Measurements from ENCODE around the gene RET. TPM values are rescaled to one million over a fixed set of nuclear protein-coding genes. Genes with fewer than 3 reads are reported as not detected.

Gene RET
- total RNA-seq, 2 experiments from 2014 or later = 0.36 TPM; not detected in 1

GRCh38 chr10:43040482-43041256, 36.2 kb upstream of the RET start:
- no peak for DNase-seq
- Mint-ChIP-seq H3K9me3 (no peaks in the 10 kb centered on the region), H3K4me3 (no peak overlapping the region), H3K4me1 (ENCODE audit: low read depth) (peaks cover 1% of the 10 kb centered on the region), H3K27me3 (ENCODE audit: low read depth) (no peaks in the 10 kb centered on the region), H3K27ac (no peak overlapping the region), H3K36me3 (ENCODE audit: low read depth) (no peaks in the 10 kb centered on the region)
- intact Hi-C loops (cut with micrococcal nuclease) = no loop called here
- CTCF ChIA-PET = no interaction called here

DNA sequence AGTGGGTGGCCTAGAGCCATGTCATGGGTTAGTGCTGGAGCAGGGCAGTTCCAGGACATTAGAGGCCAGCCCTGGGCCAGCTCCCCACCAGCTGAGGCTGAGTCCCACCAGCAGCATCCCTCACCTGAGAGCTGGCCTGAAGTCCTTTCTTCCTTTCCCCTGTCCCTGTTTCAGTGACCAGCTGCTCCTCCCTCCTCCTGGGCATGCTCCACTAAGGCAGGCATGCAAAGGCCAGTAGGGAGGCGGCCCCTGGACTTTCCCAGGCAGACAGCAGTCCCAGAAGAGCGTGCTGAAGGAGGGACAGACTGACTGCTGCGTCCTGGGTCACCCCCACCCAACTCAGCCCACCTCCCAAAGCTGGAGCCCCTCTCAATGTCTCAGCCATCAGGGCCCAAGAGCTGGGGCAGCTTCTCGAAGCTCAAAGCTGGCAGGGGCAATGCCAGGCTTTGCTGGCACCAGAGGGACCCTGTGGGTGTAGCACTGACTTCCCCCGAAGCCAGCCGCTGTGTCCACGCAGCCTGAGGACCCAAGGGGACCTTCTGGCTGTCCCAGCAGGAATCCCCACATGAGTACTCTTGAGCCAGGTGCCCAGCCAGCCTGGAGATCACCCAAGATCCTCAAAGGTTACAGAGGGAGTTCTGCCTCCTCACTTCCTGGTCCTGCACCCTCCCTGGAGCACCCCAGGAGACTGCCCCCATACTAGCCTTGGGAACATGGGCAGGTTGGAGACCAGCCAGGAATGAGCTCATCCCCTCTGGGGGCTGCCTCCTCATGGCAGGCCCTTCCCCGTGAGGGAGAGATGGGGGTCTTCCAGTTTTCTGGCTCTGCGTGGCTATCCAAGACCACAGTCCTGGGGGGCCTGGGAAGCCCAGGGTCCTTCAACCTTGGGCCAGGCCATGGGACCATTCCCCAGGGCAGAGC, 35.2 kb upstream of the RET start:
- Mint-ChIP-seq H3K4me1 (ENCODE audit: low read depth) (no peaks in the 10 kb centered on the region), H3K36me3 (ENCODE audit: low read depth) (no peaks in the 10 kb centered on the region), H3K9me3 (no peaks in the 10 kb centered on the region), H3K4me3 (no peak overlapping the region), H3K27me3 (ENCODE audit: low read depth) (no peaks in the 10 kb centered on the region), H3K27ac (no peak overlapping the region)
- no peak for DNase-seq
- CTCF ChIA-PET = no interaction called here
- intact Hi-C loops (cut with micrococcal nuclease) = no loop called here

DNA sequence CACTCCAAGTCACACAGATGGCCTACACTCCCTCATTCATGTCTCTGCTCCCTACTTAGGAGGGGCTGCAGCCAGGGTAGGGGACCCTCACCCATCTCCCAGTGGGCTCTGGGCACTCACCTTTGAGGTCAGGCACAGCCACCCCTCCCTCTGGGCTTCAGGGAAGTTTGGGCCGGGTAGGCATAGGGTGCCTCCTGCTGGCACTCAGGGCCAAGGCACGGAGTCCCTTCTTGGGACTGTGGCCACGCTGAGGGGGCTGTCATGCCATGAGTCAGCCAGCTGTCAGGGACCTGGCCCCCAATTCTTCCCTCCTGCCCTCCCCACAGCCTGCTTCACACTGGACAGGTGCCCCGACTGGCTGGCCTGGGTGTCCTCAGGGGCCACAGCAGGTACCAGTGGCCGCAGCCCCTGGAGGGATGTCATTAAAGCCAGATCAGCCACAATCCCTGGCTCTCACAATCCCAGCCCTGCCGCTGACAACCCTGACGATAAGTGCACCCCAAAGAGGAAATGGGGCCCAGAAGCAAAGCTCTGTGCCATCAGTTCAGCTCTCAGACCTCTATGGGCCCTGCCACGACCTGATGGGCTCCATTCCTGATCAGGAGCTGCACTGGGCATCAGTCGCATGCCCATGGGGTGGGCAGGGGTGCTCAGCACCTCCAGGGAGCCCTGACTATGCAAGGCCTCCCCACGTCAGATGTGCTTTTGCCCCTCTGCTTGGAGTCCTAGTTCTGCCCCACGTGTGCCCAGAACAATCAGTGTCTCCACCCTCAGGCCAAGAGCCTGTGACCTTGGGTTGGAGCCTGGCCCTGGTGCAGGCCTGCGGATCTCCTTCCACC, 34.1 kb upstream of the RET start:
- Mint-ChIP-seq H3K27me3 (ENCODE audit: low read depth) (peaks cover 5% of the 10 kb centered on the region), H3K9me3 (no peaks in the 10 kb centered on the region), H3K36me3 (ENCODE audit: low read depth) (no peaks in the 10 kb centered on the region), H3K4me3 (no peak overlapping the region), H3K27ac (no peak overlapping the region), H3K4me1 (ENCODE audit: low read depth) (no peaks in the 10 kb centered on the region)
- intact Hi-C loops (cut with micrococcal nuclease) = no loop called here
- DNase-seq = no peak
- CTCF ChIA-PET = no interaction called here

DNA sequence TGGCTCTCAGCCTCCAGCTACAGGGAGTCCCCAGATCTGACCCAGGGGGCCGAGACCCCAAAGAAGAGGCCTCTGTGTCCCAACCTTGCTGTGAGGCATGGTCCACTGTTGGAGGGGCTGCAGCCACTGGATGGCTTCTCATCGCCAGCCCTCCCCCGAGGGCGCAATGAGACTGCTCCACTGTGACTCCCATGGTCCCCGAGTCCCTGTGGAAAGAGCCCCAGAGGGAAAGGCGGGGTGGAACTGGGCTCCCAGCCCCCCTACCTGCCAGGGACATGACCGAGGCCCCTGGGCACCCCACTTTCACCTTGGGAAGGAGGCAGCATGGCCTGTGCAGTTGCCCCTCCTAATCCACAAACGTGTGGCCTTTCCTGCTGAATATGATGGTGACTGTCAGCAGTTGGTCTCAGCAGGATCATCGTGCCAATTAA, 33.5 kb upstream of the RET start:
- Mint-ChIP-seq H3K36me3 (ENCODE audit: low read depth) (no peaks in the 10 kb centered on the region), H3K27ac (no peak overlapping the region), H3K4me1 (ENCODE audit: low read depth) (no peaks in the 10 kb centered on the region), H3K4me3 (no peak overlapping the region), H3K27me3 (ENCODE audit: low read depth) (peaks cover 5% of the 10 kb centered on the region), H3K9me3 (no peaks in the 10 kb centered on the region)
- intact Hi-C loops (cut with micrococcal nuclease) = no loop called here
- no peak for DNase-seq
- CTCF ChIA-PET = no interaction called here

- Mint-ChIP-seq H3K27me3 (ENCODE audit: low read depth) (peaks cover 5% of the 10 kb centered on the region), H3K36me3 (ENCODE audit: low read depth) (no peaks in the 10 kb centered on the region), H3K27ac (no peak overlapping the region), H3K4me3 (no peak overlapping the region), H3K4me1 (ENCODE audit: low read depth) (no peaks in the 10 kb centered on the region), H3K9me3 (no peaks in the 10 kb centered on the region)
- no peak for DNase-seq
- CTCF ChIA-PET = interaction anchor here (0.6 kb wide), 1 partner anchor 204 kb away, joined by 4 read pairs; no protein-coding TSS in a partner anchor
- intact Hi-C loops (cut with micrococcal nuclease) = no loop called here
These were observed 33.0 kb upstream of the RET start for GRCh38 chr10:43043773-43044447.

- no peak overlapping the region for H3K4me3 Mint-ChIP-seq
- CTCF ChIA-PET = interaction anchor here (0.6 kb wide), 1 partner anchor 204 kb away, joined by 4 read pairs; no protein-coding TSS in a partner anchor
- intact Hi-C loops (cut with micrococcal nuclease) = no loop called here
These were observed 32.4 kb upstream of the RET start for GRCh38 chr10:43044448-43044921.

GRCh38 chr10:43044961-43045621, 31.8 kb upstream of the RET start:
- no peak overlapping the region for H3K27ac Mint-ChIP-seq
- H3K27me3 Mint-ChIP-seq (ENCODE audit: low read depth) = peaks cover 10% of the 10 kb centered on the region
- no peak for DNase-seq
- no peak overlapping the region for H3K4me3 Mint-ChIP-seq
- CTCF ChIA-PET = no interaction called here
- intact Hi-C loops (cut with micrococcal nuclease) = no loop called here
- H3K4me1 Mint-ChIP-seq (ENCODE audit: low read depth) = peaks cover under 1% of the 10 kb centered on the region
- no peaks in the 10 kb centered on the region for H3K36me3 Mint-ChIP-seq (ENCODE audit: low read depth)
- H3K9me3 Mint-ChIP-seq = no peaks in the 10 kb centered on the region

More at GRCh38 chr10:43044448-43044921, 32.4 kb upstream of the RET start:
- Mint-ChIP-seq H3K9me3 (no peaks in the 10 kb centered on the region), H3K27ac (no peak overlapping the region), H3K27me3 (ENCODE audit: low read depth) (peaks cover 10% of the 10 kb centered on the region), H3K36me3 (ENCODE audit: low read depth) (no peaks in the 10 kb centered on the region), H3K4me1 (ENCODE audit: low read depth) (no peaks in the 10 kb centered on the region)
- no peak for DNase-seq

GRCh38 chr10:43045631-43046287, 31.1 kb upstream of the RET start:
- no peak overlapping the region for H3K4me3 Mint-ChIP-seq
- CTCF ChIA-PET = interaction anchor here (0.6 kb wide), 1 partner anchor 868 kb away, joined by 5 read pairs; no protein-coding TSS in a partner anchor
- H3K27ac Mint-ChIP-seq = no peak overlapping the region
- H3K4me1 Mint-ChIP-seq (ENCODE audit: low read depth) = peaks cover 3% of the 10 kb centered on the region
- intact Hi-C loops (cut with micrococcal nuclease) = no loop called here
- H3K9me3 Mint-ChIP-seq = no peaks in the 10 kb centered on the region
- H3K36me3 Mint-ChIP-seq (ENCODE audit: low read depth) = no peaks in the 10 kb centered on the region
- peaks cover 10% of the 10 kb centered on the region for H3K27me3 Mint-ChIP-seq (ENCODE audit: low read depth)
- no peak for DNase-seq

GRCh38 chr10:43046288-43046991, 30.4 kb upstream of the RET start:
- no peaks in the 10 kb centered on the region for H3K36me3 Mint-ChIP-seq (ENCODE audit: low read depth)
- DNase-seq = no peak
- no peaks in the 10 kb centered on the region for H3K9me3 Mint-ChIP-seq
- H3K4me3 Mint-ChIP-seq = no peak overlapping the region
- peaks cover 3% of the 10 kb centered on the region for H3K4me1 Mint-ChIP-seq (ENCODE audit: low read depth)
- CTCF ChIA-PET = interaction anchor here (0.6 kb wide), 1 partner anchor 869 kb away, joined by 5 read pairs; no protein-coding TSS in a partner anchor
- intact Hi-C loops (cut with micrococcal nuclease) = no loop called here
- peaks cover 10% of the 10 kb centered on the region for H3K27me3 Mint-ChIP-seq (ENCODE audit: low read depth)
- H3K27ac Mint-ChIP-seq = no peak overlapping the region

- no peak for DNase-seq
- CTCF ChIA-PET = no interaction called here
- Mint-ChIP-seq H3K27ac (no peak overlapping the region), H3K4me3 (no peak overlapping the region), H3K4me1 (ENCODE audit: low read depth) (peaks cover 3% of the 10 kb centered on the region), H3K36me3 (ENCODE audit: low read depth) (no peaks in the 10 kb centered on the region), H3K27me3 (ENCODE audit: low read depth) (peaks cover 10% of the 10 kb centered on the region), H3K9me3 (no peaks in the 10 kb centered on the region)
- intact Hi-C loops (cut with micrococcal nuclease) = no loop called here
These were observed 29.4 kb upstream of the RET start for GRCh38 chr10:43047288-43047970.

Measured in activated naive CD4-positive, alpha-beta T cell treated with anti-CD3 and anti-CD28 coated beads for 36 hours (primary cell).